ENCODE results near the gene FERMT1.

The FERMT1 gene, protein sequence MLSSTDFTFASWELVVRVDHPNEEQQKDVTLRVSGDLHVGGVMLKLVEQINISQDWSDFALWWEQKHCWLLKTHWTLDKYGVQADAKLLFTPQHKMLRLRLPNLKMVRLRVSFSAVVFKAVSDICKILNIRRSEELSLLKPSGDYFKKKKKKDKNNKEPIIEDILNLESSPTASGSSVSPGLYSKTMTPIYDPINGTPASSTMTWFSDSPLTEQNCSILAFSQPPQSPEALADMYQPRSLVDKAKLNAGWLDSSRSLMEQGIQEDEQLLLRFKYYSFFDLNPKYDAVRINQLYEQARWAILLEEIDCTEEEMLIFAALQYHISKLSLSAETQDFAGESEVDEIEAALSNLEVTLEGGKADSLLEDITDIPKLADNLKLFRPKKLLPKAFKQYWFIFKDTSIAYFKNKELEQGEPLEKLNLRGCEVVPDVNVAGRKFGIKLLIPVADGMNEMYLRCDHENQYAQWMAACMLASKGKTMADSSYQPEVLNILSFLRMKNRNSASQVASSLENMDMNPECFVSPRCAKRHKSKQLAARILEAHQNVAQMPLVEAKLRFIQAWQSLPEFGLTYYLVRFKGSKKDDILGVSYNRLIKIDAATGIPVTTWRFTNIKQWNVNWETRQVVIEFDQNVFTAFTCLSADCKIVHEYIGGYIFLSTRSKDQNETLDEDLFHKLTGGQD

DNA sequence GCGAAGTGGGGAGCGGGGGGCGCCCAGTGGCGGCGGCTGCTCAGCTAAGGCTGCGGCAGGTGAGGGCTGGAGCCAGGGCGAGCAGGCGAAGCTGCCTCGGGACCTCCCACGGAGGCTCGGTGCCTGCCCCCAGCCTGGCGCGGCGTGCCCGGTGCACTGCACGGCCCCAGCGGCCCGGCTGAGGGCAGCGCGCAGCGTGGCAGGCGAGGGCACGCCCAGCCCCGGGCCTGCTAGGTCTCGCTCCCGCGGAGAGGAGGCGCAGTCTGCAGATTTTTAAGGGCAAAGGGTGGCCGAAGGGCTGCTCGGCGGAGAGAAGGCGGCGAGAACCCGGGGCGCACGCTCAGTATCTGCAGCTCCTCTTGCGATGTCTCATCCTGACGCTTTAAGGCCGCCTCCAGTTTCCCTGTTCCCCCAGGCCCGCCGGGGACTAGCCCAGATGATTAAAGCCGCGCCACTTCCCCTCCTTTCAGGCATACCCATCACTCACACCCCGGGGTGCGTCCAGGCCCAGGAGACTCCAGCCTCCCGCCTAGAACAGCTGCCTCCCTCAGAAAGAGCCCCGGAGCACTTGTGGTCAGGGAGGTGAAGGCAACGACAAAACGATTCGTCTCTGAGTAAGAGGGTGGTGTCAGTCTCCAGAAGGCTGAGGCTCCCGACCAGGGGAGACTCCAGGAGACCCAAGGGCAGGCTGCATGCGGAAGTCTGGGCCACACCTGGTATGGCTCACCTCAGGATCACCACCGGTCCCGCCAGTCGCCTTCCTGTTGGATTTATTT lies at the start of gene FERMT1:
Gene FERMT1, minus strand, starts transcription at position 158 of the 776 bp plus-strand sequence. CDS start 3,476 bp downstream, outside the sequence.
- peak within 1 kb of the TSS; percentile 45 to 64 (median 57) for H3K4me3 ChIP-seq (ENCODE audit: low read depth in 1 of 5, low read length in 5 of 5)
- H3K4me1 ChIP-seq (ENCODE audit: control insufficient read depth in 5 of 5, insufficient read depth in 5 of 5, low read length in 5 of 5), result peaks cover 0 to 18% (median 16%) of the 10 kb centered on the region in 5 donors
- no peaks in the 10 kb centered on the region for H3K9me3 ChIP-seq (ENCODE audit: control insufficient read depth in 5 of 5, low read length in 5 of 5)
- no peak within 1 kb of the TSS for H3K27ac ChIP-seq (ENCODE audit: low read depth, low read length)
- H3K36me3 ChIP-seq (ENCODE audit: control insufficient read depth in 5 of 5, insufficient read depth in 5 of 5, low read length in 5 of 5), result no peaks in the 10 kb centered on the region
- peaks cover 3 to 16% (median 12%) of the 10 kb centered on the region in 5 donors for H3K27me3 ChIP-seq (ENCODE audit: control insufficient read depth in 5 of 5, insufficient read depth in 4 of 5, low read length in 5 of 5)
- peak within 1 kb of the TSS in 2 of 5 donors; percentile 22 to 39 for H3K9ac ChIP-seq (ENCODE audit: low read length in 5 of 5)

DNA sequence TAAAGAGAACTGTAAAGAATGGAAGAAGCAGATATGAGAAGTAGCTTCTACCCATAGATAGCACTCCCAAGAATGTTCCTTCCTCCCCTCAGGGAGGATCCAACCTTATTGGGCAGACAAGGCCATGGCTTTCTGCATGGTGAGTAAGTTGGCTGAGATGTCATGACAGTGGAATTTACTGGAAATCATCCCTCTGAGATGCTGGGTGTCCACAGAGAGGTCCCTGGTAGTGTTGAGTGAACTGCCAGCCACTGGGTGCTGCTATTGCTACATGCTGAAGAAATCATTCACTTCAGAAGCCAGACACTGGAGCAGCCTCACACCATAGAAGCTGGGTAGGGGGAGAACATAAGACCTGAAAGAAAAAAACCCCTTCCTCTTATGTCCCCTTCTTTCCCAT lies 46.4 kb upstream of the FERMT1 start:
- no peaks in the 10 kb centered on the region for H3K36me3 ChIP-seq (ENCODE audit: control insufficient read depth in 5 of 5, insufficient read depth in 5 of 5, low read length in 5 of 5)
- peaks cover 0 to 6% (median 4%) of the 10 kb centered on the region in 5 donors for H3K9me3 ChIP-seq (ENCODE audit: control insufficient read depth in 5 of 5, low read length in 5 of 5)
- H3K27ac ChIP-seq (ENCODE audit: low read depth, low read length), result no peak overlapping the region
- H3K27me3 ChIP-seq (ENCODE audit: control insufficient read depth in 5 of 5, insufficient read depth in 4 of 5, low read length in 5 of 5), result no peaks in the 10 kb centered on the region
- no peak overlapping the region for H3K4me3 ChIP-seq (ENCODE audit: low read depth in 1 of 5, low read length in 5 of 5)
- H3K9ac ChIP-seq (ENCODE audit: low read length in 5 of 5), result no peak overlapping the region
- H3K4me1 ChIP-seq (ENCODE audit: control insufficient read depth in 5 of 5, insufficient read depth in 5 of 5, low read length in 5 of 5), result peaks cover 0 to 13% (median 10%) of the 10 kb centered on the region in 5 donors

DNA sequence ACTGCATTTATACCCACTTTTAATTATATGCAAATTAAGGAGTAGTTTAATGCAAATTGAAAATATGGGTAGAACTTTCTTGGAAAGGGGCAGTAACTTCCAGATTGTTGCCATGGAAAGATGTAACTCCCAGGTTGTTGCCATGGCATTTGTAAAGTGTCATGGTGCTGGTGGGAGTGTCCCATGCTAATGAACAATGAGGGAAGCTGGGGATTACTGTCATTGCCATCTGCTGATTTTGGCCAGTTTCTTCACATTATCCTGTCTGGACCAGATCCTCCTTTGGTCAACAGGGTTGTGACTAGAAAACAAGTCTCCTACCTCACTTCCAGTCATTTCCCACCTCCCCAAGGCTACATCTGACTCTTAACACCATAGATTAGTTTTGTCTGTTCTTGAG lies 45.4 kb upstream of the FERMT1 start:
- no peaks in the 10 kb centered on the region for H3K27me3 ChIP-seq (ENCODE audit: control insufficient read depth in 5 of 5, insufficient read depth in 4 of 5, low read length in 5 of 5)
- H3K36me3 ChIP-seq (ENCODE audit: control insufficient read depth in 5 of 5, insufficient read depth in 5 of 5, low read length in 5 of 5), result no peaks in the 10 kb centered on the region
- peaks cover 0 to 16% (median 13%) of the 10 kb centered on the region in 5 donors for H3K4me1 ChIP-seq (ENCODE audit: control insufficient read depth in 5 of 5, insufficient read depth in 5 of 5, low read length in 5 of 5)
- peaks cover 0 to 6% (median 4%) of the 10 kb centered on the region in 5 donors for H3K9me3 ChIP-seq (ENCODE audit: control insufficient read depth in 5 of 5, low read length in 5 of 5)
- no peak overlapping the region for H3K27ac ChIP-seq (ENCODE audit: low read depth, low read length)
- no peak overlapping the region for H3K9ac ChIP-seq (ENCODE audit: low read length in 5 of 5)
- no peak overlapping the region for H3K4me3 ChIP-seq (ENCODE audit: low read depth in 1 of 5, low read length in 5 of 5)

DNA sequence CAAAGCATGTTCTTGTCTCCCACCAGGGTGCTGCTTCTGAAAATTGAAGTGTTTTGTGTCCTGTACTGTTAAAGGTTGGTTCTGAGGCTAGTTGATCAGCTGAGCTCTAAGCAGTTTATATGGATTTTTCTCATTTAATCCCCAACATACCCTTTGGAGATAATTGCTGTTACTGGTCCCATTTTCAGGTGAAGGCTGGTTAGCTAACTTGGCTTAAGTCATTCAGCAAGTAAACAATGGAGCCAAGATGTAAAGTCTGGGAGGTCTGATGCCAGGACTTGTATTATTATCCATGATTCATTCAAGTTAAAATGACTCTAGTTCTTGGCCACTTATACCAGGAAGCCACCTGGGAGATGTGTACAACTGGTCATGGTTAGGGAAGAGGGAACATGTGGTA lies 42.5 kb upstream of the FERMT1 start:
- no peaks in the 10 kb centered on the region for H3K9me3 ChIP-seq (ENCODE audit: control insufficient read depth in 5 of 5, low read length in 5 of 5)
- H3K27me3 ChIP-seq (ENCODE audit: control insufficient read depth in 5 of 5, insufficient read depth in 4 of 5, low read length in 5 of 5), result no peaks in the 10 kb centered on the region
- no peak overlapping the region for H3K9ac ChIP-seq (ENCODE audit: low read length in 5 of 5)
- no peak overlapping the region for H3K4me3 ChIP-seq (ENCODE audit: low read depth in 1 of 5, low read length in 5 of 5)
- peaks cover 0 to 19% (median 17%) of the 10 kb centered on the region in 5 donors for H3K4me1 ChIP-seq (ENCODE audit: control insufficient read depth in 5 of 5, insufficient read depth in 5 of 5, low read length in 5 of 5)
- no peak overlapping the region for H3K27ac ChIP-seq (ENCODE audit: low read depth, low read length)
- no peaks in the 10 kb centered on the region for H3K36me3 ChIP-seq (ENCODE audit: control insufficient read depth in 5 of 5, insufficient read depth in 5 of 5, low read length in 5 of 5)

DNA sequence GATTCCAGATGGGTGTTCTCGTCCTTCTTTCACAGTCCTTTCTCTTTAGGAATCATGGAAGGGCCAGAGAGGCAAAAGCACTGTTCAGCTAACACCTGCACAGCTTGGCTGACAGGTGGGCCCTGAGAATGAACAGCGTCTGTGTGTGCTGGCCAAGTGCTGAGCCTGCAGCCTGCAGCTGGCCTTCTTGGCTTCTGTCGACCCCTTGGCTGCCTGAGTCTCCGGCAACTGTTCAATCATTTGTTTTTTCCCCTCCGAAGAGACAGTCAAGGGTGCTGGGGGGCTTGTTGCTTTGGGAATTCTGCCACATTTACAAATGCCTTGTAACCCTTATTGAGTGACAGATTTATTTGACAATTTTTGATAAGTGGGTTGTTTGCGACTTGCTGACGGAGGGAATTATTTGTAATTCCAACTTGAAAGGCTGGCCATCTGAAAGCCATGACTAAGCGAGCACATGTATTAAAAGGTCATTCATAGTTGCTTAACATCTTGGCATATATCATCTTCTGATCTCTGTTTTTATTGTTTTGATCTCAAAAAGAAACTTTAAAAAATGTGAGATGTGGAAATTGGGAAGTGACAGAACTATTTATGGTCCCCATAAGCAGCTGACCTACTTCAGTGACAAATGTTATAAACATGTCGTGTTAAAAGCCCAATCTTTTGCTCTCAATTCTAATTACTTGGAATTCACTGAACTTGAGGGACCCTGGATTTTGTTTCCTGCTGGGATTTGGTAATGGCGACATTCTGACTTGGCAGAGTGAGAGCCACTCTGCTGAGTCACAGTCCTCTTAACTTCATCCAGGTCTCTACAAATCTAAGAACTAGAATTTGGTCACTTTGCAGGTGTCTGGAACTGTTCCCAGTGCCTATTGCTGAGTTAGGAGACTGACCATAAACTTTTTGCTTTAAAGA lies 41.9 kb upstream of the FERMT1 start:
- Histone ChIP-seq H3K9me3 (ENCODE audit: control insufficient read depth in 5 of 5, low read length in 5 of 5) (no peaks in the 10 kb centered on the region), H3K9ac (ENCODE audit: low read length in 5 of 5) (no peak overlapping the region), H3K27me3 (ENCODE audit: control insufficient read depth in 5 of 5, insufficient read depth in 4 of 5, low read length in 5 of 5) (no peaks in the 10 kb centered on the region), H3K4me3 (ENCODE audit: low read depth in 1 of 5, low read length in 5 of 5) (no peak overlapping the region), H3K36me3 (ENCODE audit: control insufficient read depth in 5 of 5, insufficient read depth in 5 of 5, low read length in 5 of 5) (no peaks in the 10 kb centered on the region), H3K4me1 (ENCODE audit: control insufficient read depth in 5 of 5, insufficient read depth in 5 of 5, low read length in 5 of 5) (peaks cover 0 to 19% (median 17%) of the 10 kb centered on the region in 5 donors), H3K27ac (ENCODE audit: low read depth, low read length) (no peak overlapping the region)

DNA sequence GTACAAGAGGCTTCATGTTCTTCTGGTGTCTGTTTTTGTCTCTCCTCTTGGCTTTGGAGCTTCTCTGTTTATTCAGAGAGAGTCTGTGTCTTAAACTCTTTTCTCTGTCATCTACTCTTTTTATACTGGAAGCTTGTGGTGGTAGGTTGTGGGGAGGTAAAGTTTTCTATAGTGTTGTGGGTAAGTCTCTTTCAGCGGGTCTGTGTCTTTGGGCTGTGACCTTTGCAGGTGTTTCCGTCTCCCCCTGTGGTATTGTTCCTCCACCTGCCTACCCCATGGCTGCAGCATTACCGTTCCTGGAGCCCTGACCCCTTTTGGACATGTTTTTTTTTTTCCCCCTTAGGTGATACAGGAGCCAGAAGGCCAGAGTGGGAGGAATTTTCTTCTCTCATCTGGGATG lies 37.9 kb upstream of the FERMT1 start:
- H3K4me3 ChIP-seq (ENCODE audit: low read depth in 1 of 5, low read length in 5 of 5), result no peak overlapping the region
- no peak overlapping the region for H3K9ac ChIP-seq (ENCODE audit: low read length in 5 of 5)
- no peak overlapping the region for H3K27ac ChIP-seq (ENCODE audit: low read depth, low read length)
- peaks cover 0 to 19% (median 17%) of the 10 kb centered on the region in 5 donors for H3K4me1 ChIP-seq (ENCODE audit: control insufficient read depth in 5 of 5, insufficient read depth in 5 of 5, low read length in 5 of 5)
- peaks cover 0 to 15% (median 10%) of the 10 kb centered on the region in 5 donors for H3K9me3 ChIP-seq (ENCODE audit: control insufficient read depth in 5 of 5, low read length in 5 of 5)
- no peaks in the 10 kb centered on the region for H3K27me3 ChIP-seq (ENCODE audit: control insufficient read depth in 5 of 5, insufficient read depth in 4 of 5, low read length in 5 of 5)
- H3K36me3 ChIP-seq (ENCODE audit: control insufficient read depth in 5 of 5, insufficient read depth in 5 of 5, low read length in 5 of 5), result no peaks in the 10 kb centered on the region

DNA sequence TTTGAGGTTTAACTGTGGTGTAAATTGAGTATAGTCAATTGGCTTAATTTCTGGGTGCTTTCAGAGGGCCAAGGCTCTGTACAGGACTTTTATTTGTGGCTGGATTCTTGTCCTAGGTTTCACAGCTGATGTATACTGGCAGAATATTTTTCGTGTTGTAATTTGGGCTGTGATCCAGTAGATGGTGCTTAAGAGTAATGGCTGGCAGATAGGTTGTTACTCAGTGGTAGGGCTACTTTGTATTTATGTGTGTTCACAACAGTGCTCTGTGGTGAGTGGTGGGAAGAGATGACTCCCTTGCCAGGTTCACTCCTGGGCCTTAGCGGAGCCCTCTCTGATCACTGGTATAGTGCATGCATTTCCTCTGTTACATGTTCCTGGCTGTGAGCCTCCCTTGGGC lies 34.5 kb upstream of the FERMT1 start:
- Histone ChIP-seq H3K4me3 (ENCODE audit: low read depth in 1 of 5, low read length in 5 of 5) (no peak overlapping the region), H3K27ac (ENCODE audit: low read depth, low read length) (no peak overlapping the region), H3K9me3 (ENCODE audit: control insufficient read depth in 5 of 5, low read length in 5 of 5) (peaks cover 0 to 17% (median 10%) of the 10 kb centered on the region in 5 donors), H3K36me3 (ENCODE audit: control insufficient read depth in 5 of 5, insufficient read depth in 5 of 5, low read length in 5 of 5) (no peaks in the 10 kb centered on the region), H3K9ac (ENCODE audit: low read length in 5 of 5) (no peak overlapping the region), H3K27me3 (ENCODE audit: control insufficient read depth in 5 of 5, insufficient read depth in 4 of 5, low read length in 5 of 5) (no peaks in the 10 kb centered on the region), H3K4me1 (ENCODE audit: control insufficient read depth in 5 of 5, insufficient read depth in 5 of 5, low read length in 5 of 5) (peaks cover 0 to 6% (median 2%) of the 10 kb centered on the region in 5 donors)

DNA sequence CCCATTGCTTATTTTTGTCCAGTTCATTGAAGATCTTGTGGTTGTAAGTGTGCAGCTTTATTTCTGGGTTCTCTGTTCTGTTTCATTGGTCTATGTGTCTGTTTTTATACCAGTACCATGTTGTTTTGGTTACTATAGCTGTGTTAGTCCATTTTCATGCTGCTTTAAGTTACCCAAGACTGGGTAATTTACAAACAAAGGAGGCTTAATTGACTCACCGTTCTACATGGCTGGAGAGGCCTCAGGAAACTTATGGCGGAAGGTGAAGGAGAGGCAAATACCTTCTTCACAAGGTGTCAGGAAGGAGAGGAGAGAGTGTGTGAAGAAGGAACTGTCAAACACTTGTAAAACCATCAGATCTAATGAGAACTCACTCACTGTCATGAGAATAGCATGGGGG lies 29.9 kb upstream of the FERMT1 start:
- no peak overlapping the region for H3K4me3 ChIP-seq (ENCODE audit: low read depth in 1 of 5, low read length in 5 of 5)
- peaks cover 0 to 17% (median 9%) of the 10 kb centered on the region in 5 donors for H3K9me3 ChIP-seq (ENCODE audit: control insufficient read depth in 5 of 5, low read length in 5 of 5)

DNA sequence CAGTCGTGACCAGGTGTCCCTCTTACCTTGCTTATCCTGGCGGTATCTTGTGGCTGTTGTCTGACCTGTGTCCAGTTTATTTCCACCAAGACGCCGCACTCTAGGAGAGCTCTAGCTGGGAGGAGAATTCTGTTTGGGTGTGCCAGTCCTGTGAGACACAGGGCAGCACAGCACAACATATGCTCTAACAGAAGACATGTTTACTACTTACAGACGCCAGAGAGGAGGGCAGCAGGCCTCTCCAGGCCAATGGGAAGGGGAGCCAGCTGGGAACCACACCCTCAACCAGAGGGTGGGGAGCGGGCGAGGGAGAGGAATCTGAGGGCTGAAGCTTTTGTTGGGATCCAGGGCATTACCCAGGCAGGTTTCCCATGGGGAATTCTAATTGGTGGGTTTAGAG lies 25.2 kb upstream of the FERMT1 start:
- no peak overlapping the region for H3K9ac ChIP-seq (ENCODE audit: low read length in 5 of 5)
- peaks cover 0 to 10% (median 6%) of the 10 kb centered on the region in 5 donors for H3K9me3 ChIP-seq (ENCODE audit: control insufficient read depth in 5 of 5, low read length in 5 of 5)
- no peaks in the 10 kb centered on the region for H3K4me1 ChIP-seq (ENCODE audit: control insufficient read depth in 5 of 5, insufficient read depth in 5 of 5, low read length in 5 of 5)
- H3K27me3 ChIP-seq (ENCODE audit: control insufficient read depth in 5 of 5, insufficient read depth in 4 of 5, low read length in 5 of 5), result no peaks in the 10 kb centered on the region
- no peak overlapping the region for H3K27ac ChIP-seq (ENCODE audit: low read depth, low read length)
- H3K36me3 ChIP-seq (ENCODE audit: control insufficient read depth in 5 of 5, insufficient read depth in 5 of 5, low read length in 5 of 5), result no peaks in the 10 kb centered on the region
- no peak overlapping the region for H3K4me3 ChIP-seq (ENCODE audit: low read depth in 1 of 5, low read length in 5 of 5)

More for the DNA sequence above, 29.9 kb upstream of the FERMT1 start:
- H3K27ac ChIP-seq (ENCODE audit: low read depth, low read length), result no peak overlapping the region
- H3K9ac ChIP-seq (ENCODE audit: low read length in 5 of 5), result no peak overlapping the region
- H3K36me3 ChIP-seq (ENCODE audit: control insufficient read depth in 5 of 5, insufficient read depth in 5 of 5, low read length in 5 of 5), result no peaks in the 10 kb centered on the region
- H3K27me3 ChIP-seq (ENCODE audit: control insufficient read depth in 5 of 5, insufficient read depth in 4 of 5, low read length in 5 of 5), result no peaks in the 10 kb centered on the region
- H3K4me1 ChIP-seq (ENCODE audit: control insufficient read depth in 5 of 5, insufficient read depth in 5 of 5, low read length in 5 of 5), result no peaks in the 10 kb centered on the region
